NCI-H460 (cell line): ENCODE results near the gene TYW1B. TPM values are rescaled to one million over a fixed set of nuclear protein-coding genes. Genes with fewer than 3 reads are reported as not detected.
"Not testable (repeated sequence)": the region's sequence is repeated elsewhere in the genome, so short reads cannot be mapped to it uniquely, and the experiment has no call there.

Experiments used
- DNase-seq: peaks from one replicate; pipeline ENCODE4 v3.0.0-alpha.2; 2016; ENCODE audit warnings: low read depth; ENCODE audit errors: extremely low read depth
- total RNA-seq: library from RNA; depleted of rRNA; stranded (reverse); fragments of >200 nt; shearing (Covaris generic); gene quantifications from 2 replicates; pipeline ENCODE4 v1.2.3, GENCODE V29; 2014

Gene TYW1B
- total RNA-seq, 1 experiment from 2014 or later = 1.2 TPM

DNA sequence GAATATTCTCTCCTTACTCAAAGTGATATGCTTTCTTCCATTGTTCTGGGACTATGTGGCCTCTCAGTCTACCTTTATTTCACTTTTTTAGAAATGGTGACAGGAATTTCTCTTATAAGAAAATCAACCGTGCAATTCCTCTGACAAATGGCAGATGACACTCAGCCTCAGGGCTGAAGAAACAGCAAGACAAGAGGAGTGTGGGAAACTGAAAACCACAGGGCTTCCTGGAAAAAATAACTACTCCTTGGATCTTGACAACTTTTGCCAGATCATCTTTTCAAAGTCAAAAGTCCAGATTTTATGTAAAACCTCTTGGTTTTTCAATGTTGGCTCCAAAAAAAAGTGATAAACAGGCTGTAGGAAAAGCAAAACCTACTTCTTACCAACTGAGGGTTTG, 121.5 kb downstream of the TYW1B start:
- DNase-seq = no peak

DNA sequence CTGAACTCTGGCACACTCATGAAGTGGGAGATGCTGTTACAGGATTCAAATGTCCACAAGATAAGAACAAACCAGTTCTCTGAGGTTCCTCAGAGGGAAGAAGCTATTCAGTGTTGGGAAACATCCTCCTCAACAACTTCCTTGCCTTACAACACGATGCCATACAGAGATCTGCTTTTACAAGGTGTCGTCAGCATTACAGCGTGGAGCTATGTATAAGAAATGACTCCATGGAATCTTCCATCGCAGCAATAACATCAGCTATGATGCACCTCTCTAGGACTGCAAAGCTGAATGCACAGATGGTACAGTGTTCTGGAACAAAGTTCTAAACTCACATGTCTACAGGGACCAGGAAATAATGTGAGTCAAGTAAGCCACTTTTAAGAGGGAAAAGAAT, 122.3 kb downstream of the TYW1B start:
- DNase-seq = not testable (repeated sequence)

DNA sequence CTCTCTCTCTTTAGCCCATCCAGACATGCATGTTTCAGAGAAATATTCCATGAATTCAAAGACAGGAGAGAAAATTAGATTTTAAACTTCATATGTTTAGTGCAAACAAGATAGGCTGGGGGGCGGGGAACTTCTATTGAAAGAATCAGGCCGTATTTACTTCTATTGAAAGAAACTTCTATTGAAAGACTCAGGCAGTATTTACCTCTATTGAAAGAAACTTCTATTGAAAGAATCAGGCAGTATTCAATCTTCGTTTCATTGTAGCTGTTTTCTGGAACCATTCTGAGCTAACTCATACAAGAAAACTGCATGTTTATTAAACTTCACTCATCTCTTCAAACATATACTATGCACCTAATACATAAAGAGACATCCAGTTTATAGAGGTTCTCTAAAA, 123.1 kb downstream of the TYW1B start:
- no peak for DNase-seq

DNA sequence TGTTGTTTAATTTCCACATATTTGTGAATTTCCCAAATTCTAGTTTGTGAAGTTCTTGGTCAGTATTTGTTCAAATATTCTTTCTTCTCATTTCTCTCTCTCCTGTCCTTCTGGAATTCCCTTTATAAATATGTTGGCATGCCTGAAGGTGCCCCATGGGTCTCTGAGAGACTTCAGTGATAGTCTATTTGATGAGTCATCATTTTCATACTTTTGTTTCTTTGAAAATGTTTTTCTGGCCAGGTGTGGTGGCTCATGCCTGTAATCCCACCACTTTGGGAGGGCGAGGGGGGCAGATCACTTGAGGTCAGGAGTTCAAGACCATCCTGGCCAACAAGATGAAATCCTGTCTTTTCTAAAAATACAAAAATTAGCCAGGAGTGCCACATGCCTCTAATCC, 127.5 kb downstream of the TYW1B start:
- not testable (repeated sequence) for DNase-seq

DNA sequence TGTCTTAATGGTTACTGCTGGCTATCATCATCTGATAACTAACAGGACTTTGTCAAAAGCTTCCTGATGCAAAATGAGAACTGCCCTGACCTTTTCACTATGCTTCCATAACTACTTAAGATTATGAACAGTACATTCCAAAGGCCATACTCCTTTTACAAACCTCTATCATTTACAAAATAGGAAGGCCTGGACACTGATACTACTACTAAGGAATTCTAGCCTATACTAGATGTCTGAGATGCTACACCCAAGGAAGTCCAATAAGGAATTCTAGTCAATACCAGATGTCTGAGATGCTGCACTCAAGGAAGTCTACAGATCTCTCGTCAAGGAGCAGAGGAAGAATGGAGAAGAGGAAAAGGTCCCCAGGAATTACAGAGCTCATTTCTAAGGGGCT, 130.9 kb downstream of the TYW1B start:
- DNase-seq = not testable (repeated sequence)

DNA sequence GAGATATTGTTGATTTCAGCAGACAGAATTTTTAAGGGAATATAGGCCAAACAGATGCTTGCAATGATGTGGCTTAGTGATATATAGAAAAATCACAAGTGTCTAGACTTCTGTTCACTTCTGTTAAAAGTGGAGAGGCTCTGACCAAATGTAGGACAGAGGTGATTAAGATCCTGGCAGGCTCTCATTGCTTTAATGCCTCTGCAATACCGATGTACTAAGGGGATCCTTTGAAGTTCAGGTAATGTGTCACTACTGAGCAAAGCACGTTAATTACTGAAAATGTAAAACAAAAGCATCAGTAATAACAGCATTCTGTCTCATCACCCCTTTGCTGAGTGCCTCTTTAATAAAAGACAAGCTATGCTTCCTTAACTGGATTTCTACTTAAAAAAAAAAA, 131.4 kb downstream of the TYW1B start:
- DNase-seq = not testable (repeated sequence)

DNA sequence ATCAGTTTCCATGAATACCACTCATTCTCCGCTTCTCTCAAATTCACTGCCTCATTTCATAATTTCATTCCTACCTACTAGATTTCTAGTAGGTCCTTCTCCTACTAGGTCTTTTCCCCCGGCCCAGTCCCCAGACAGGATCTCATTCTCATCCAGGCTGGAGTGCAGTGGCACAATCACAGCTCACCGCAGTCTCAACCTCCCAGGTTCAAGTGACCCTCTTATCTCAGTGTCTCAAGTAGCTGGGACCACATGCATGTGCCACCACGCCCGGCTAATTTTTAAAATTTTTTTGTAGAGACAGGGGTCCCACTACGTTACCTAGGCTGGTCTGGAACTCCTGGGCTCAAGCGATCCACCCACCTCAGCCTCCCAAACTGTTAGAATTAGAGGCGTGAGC, 132.5 kb downstream of the TYW1B start:
- not testable (repeated sequence) for DNase-seq

DNA sequence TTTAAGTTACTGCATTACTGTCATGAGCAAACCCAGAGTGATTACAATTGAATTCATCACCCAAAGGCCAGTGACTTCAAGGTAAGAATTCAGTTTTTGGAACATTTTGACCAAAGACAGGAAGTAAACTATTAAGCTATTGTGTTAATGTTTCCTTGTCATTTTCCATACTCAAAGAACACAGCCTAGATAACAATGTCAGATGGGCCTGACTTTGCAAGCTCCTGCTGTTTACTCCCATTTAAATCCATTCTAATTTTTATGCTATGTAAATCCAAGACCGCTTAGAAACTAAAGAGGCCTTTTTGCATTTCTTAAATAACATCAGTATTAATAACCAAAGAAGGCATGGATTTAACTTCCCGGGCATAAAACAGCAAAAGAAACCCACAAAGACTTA, 136.6 kb downstream of the TYW1B start:
- DNase-seq = not testable (repeated sequence)

DNA sequence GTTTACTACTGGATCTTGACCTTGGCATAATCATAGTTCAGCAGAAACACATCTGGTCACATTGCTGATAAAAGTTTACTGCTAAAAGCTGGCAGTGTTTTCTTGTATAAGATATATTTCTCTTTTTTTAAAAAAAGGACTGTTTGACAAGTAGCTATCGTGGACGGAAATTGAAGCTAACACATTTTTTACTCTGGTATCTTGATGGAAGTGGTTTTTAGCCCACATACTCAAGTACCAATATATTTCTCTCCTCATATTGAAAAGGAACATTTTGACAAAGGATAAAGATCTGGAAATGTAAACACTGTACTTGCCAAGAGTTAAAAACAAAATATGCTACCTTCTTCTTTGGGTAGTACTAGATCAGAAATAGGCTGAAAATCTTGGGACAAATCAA, 137.8 kb downstream of the TYW1B start:
- DNase-seq = not testable (repeated sequence)

DNA sequence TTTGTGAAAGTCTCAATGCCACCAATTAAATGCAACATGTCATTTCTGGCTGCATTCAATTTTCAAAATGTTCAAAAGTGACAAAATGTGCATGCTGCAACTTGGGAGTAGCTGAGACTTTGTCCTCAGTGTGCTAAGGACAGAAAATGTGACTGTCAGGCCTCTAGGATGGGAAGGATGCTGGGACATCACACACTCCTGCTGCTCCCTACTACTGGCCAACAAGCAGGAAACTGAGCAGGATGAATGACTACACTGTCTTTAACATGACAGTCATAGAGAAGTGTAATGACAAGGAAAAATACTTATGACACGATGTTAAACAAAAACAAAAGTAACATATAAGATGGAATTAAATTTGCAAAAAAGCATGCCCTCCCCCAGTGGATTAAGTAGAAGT, 138.7 kb downstream of the TYW1B start:
- not testable (repeated sequence) for DNase-seq

DNA sequence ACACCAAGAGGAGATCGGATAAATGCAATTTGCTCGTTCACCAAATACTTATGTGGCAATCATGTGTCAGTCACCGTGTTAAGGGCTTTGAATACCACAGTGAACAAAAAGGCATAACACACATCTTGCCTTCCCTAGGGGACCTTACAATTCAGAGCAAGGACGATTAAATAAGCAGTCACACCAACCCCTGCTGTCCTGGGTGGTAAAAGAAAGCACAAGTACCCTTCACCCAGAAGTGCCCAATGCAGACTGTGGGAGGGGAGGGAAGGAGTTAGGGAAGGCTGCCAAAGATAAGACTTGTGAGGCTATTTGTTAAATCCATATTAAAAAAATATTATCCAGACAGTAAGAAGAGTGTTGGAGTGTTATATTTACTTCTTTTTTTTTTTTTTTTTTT, 146.8 kb downstream of the TYW1B start:
- DNase-seq = not testable (repeated sequence)

DNA sequence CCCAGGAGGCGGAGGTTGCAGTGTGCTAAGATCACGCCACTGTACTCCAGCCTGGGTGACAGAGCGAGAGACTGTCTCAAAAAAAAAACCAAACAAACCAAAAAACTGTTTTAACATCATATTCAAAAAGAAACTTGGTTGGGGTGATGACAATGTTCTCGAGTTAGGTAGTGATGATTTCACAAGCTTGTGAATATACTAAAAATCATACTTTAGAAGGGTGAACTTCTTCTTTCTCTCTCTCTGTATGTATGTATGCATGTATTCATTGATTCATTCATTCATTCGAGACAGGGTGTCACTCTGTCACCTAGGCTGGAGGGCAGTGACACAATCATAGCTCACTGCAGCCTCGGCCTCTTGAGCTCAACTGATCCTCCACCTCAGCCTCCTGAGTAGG, 151.1 kb downstream of the TYW1B start:
- DNase-seq = not testable (repeated sequence)

DNA sequence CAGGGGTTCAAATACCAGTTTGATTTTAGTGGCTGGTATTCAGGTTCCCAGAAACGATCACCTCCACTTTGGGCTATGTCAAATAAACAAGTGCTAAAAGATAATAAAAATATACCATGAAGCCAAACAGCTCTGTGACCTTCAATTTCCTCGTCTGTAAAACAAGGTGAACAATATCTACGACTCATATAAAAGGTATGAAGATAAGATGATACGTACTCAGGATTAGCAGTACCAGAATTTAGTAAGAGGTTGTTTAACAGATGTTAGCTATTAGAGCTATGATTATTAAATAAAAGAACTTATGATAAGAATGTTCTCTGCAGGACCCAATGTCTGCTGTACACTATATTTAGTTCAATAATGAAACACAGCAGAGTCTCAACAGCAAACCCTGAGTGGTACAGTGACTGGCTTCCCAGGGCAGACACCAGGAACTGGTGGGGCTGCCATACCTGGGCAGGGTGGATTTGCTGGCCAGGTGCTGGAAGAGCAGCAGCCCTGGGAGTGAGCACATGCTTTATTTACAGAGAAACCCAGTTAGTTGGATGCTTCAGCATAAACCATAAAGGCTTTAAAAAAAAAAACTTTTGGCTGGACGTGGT, 151.8 kb downstream of the TYW1B start:
- DNase-seq = not testable (repeated sequence)

DNA sequence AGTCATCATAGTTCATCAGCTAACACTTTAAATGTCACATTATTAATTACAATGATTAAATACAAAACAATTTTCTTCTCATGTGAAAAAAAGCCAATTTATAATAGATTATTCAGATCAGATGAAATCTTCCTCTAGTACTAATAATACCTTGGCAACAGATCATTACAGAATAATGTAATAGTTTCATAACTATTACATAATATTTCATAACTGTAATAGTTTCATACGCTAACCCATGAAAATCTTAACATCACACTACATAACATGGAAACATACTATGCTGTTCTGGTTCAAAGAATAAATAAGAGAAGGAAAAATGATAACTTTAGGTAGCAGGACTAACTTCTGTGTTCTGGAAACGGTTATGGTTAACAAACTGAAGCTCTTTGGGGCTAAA, 152.3 kb downstream of the TYW1B start:
- not testable (repeated sequence) for DNase-seq

DNA sequence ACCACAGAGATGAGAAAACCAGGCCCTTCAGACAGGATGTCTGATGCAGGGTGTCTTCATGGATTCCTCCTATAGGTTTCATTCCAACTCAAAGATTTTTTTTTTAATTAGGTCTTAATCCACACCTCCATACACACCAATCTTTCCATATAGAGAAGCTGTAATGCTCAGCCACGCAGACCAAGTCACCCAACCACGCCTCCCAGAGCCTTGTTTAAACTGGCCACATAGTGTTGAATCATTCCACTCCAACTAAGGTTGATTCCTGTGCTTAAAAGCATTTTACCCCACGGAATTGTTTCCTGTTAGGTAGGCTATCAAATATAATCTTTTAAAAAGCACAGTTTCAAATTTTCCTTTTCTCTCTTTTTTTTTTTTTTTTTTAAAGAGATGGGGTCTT, 153.6 kb downstream of the TYW1B start:
- no peak for DNase-seq

DNA sequence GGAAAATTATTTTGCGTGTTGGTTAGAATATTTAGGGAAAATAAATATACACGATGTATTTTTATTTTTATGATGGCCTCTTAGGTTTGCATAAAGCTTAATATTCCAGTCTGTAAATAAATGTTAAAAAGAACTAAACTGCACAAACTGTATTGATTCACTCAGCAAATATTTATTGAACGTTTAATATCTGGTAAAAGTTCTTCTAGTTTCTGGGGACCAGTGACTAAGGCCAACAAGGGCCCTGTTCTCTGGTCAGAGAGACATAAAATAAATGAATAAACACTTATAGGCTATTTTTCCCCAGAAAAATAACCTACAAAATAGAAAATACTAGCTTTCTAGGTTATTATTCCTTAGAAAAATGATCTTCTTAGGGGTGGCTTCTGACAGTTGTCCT, 157.2 kb downstream of the TYW1B start:
- not testable (repeated sequence) for DNase-seq

DNA sequence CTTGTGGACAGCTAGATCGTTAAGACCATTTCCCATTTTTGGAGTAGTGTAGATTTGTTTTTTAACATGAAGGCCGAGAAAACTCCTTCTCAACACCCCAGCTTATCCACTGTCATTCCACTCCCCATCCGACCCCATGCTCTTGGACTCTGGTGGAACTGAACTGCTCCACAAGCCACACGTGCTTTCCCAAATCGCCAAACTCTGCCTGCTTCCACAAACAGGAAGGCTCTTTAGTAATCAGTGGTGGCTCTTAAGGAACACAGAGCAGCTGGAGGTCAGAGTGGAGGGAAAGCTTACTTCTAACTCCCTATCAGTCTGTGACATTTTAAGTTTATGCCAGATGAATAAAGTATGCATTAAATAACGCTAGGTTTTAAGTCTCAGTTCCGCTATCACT, 159.6 kb downstream of the TYW1B start:
- not testable (repeated sequence) for DNase-seq

DNA sequence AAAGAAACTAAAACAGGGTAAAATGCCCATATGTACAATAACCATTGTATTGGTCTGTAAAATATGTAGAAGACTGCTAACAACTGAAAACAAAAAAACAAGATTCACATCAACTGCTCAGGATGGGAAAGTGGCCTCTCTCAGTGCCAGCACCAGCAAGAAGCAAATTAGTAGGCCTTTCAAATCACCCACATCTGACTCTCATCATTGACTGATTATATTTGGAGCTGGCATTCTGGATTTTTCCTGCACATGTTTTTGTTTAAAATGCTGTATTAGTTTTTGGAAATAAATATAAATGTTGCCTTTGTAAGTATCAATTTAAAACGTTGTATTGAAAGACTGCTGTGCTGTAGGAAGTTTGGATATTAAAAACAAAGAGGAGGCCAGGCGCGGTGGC, 161.0 kb downstream of the TYW1B start:
- DNase-seq = not testable (repeated sequence)

DNA sequence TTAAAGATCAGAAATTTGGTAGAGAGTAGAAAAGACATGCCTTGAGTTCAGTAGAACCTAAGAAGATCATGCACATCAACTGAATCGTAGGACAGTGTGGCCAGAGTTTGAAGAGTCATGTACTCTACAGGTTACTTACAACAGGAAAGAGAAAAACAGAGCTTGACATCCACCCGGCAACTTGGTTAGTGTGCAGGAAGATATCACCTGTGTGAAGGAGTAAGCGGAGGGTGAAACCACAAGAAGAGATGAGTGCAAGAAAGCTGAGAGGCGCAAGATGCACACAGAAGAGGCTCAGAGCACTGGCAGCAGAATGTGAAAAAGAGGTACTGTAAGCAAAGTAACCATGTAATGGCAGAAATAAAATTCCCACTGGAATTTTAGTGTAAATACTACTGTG, 179.4 kb downstream of the TYW1B start:
- DNase-seq = not testable (repeated sequence)

DNA sequence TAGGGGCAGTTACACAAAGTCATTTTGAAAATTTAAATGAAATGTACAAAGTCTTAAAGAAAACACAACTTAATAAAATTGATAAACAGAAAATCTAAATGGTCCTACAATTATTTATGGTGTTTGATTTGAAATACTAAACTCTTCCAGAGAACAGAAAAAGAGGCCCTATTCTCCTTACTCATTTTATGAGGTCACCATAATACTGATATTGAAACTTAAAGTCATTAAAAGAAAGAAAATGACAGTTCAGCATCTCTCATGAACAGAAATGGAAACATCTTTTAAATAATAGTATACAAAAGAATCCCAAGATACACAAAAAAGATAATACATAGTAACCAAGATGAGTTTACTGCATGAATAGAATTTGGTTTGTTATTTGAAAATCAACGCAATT, 184.3 kb downstream of the TYW1B start:
- not testable (repeated sequence) for DNase-seq

DNA sequence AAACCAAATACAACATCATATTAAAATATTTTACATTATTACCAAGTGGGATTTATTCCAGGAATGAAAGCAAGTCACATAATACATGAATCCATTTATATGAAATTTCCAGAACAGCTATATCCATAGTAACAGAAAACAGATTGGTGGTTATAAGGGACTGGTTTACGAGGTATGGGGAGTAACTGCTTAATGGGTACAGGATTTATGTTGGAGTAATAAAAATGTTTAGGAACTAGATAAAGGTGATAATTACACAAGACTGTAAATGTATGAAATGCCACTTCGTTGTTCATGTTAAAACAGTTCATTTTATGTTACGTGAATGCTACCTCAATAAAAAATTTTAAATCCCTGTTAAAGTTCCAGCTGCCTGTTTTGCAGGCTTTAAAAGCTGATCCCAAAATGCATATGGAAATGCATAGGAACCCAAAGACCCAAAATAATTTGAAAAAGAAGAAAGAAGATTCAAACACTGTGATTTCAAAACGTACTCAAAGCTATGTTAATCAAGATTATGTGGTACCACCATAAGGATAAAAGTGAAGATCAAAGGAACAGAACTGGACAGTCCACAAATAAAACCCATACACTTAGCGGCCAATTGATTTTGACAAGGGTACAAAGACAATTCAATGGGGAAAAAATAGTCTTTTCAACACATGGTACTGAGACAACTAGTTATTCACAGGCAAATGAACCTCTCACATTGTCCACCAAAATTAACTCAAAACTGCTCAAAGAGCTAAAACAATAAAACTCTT, 186.3 kb downstream of the TYW1B start:
- not testable (repeated sequence) for DNase-seq

DNA sequence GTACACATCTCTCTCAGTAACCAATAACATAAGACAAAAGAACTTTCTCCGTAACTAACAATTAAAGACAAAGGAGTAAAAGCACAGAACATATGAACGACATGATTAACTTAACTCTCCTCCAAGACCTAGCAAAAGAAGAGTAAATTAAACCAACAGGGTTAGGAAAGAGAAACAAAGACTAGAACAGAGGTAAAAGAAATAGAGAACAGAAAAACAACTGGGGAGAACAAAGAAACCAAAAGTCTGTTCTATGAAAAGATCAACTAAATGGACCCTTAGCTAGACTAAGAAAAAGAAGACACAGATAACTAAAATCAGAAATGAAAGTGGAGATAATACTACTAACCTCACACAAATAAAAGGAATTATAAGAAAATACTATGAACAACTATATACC, 187.3 kb downstream of the TYW1B start:
- DNase-seq = not testable (repeated sequence)
